ENCODE measurements around the gene SYNGAP1. TPM values are rescaled to one million over a fixed set of nuclear protein-coding genes. Genes with fewer than 3 reads are reported as not detected.
A peak's percentile ranks its signal among the peaks of the same experiment; 100 is the strongest.

SYNGAP1 gene
- total RNA-seq, 2 donors from 2014 or later = 5.4 to 5.6 TPM

- Histone ChIP-seq H3K27me3 (no peaks in the 10 kb centered on the region), H3K9me3 (no peaks in the 10 kb centered on the region), H3K4me1 (no peaks in the 10 kb centered on the region), H3K4me3 (no peak overlapping the region), H3K36me3 (replicated peaks in 1 of 2; ENCODE audit: insufficient read depth in 1 of 2, low read depth in 2 of 2) (no peaks in the 10 kb centered on the region), H3K27ac (no peak overlapping the region)
- WGBS, 2 donors = 80 to 86% methylated on average over 8 of the region's 8 CpGs
- no peak for DNase-seq
- no peak for ATAC-seq
- TF ChIP-seq CTCF (IDR thresholded peaks at IDR 0.05) (no peak), POLR2A (IDR thresholded peaks at IDR 0.05) (no peak)
- intact Hi-C loops (cut with DNase I) = no loop called here
Observed at GRCh38 chr6:33442283-33442682, 22.4 kb downstream of the SYNGAP1 start.

- intact Hi-C loops (cut with DNase I) = no loop called here
- no peaks in the 10 kb centered on the region for H3K36me3 ChIP-seq (replicated peaks in 1 of 2; ENCODE audit: insufficient read depth in 1 of 2, low read depth in 2 of 2)
- H3K4me3 ChIP-seq = no peak overlapping the region
- no peaks in the 10 kb centered on the region for H3K4me1 ChIP-seq
- no peak for ATAC-seq
- H3K27ac ChIP-seq = no peak overlapping the region
- DNase-seq = no peak
- no peaks in the 10 kb centered on the region for H3K27me3 ChIP-seq
- no peaks in the 10 kb centered on the region for H3K9me3 ChIP-seq
- TF ChIP-seq POLR2A (IDR thresholded peaks at IDR 0.05) (no peak), CTCF (IDR thresholded peaks at IDR 0.05) (no peak)
- WGBS, 2 donors = 88 to 96% methylated on average over 3 to 17 of the region's 17 CpGs
Observed at GRCh38 chr6:33443025-33443424, 23.2 kb downstream of the SYNGAP1 start.

- no peak overlapping the region for H3K27ac ChIP-seq
- H3K27me3 ChIP-seq = no peaks in the 10 kb centered on the region
- 83 to 94% methylated on average over 9 to 13 of the region's 18 CpGs for WGBS, 2 donors
- no peaks in the 10 kb centered on the region for H3K9me3 ChIP-seq
- no peak overlapping the region for H3K4me3 ChIP-seq
- DNase-seq (no peak), ATAC-seq (no peak)
- H3K36me3 ChIP-seq (replicated peaks in 1 of 2; ENCODE audit: insufficient read depth in 1 of 2, low read depth in 2 of 2) = no peaks in the 10 kb centered on the region
- intact Hi-C loops (cut with DNase I) = no loop called here
- TF ChIP-seq CTCF (IDR thresholded peaks at IDR 0.05) = no peak
- TF ChIP-seq POLR2A (IDR thresholded peaks at IDR 0.05) = no peak
- no peaks in the 10 kb centered on the region for H3K4me1 ChIP-seq
Observed at GRCh38 chr6:33443619-33444504, 24.0 kb downstream of the SYNGAP1 start.

DNA sequence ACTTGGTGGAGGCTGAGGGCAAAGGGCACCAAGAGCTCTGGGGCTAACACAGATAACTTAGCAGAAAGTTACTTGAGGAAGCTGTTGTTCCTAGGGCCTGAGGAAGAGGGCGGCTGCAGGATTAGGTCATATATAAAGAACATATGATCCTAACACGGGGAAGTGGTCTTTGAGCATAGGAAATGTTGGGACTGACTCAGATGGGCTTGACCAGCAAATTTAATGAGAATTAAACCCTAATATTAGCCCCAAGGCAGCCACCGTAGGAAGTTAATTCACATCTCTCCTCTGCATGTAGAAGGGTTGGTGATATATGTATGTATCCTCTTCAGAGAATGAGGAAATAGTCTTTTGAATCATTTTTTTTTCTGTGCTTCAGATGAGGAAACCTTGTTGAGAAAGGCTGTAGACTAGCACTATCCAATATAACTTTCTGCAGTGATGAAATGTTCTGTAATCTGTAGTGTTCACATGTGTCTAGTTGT is 25.3 kb downstream of the SYNGAP1 start:
- H3K36me3 ChIP-seq (replicated peaks in 1 of 2; ENCODE audit: insufficient read depth in 1 of 2, low read depth in 2 of 2) = no peaks in the 10 kb centered on the region
- peak overlapping the region in 1 of 4 donors; percentile 8 for H3K27ac ChIP-seq

More for the DNA sequence above, 25.3 kb downstream of the SYNGAP1 start:
- Histone ChIP-seq H3K9me3 (no peaks in the 10 kb centered on the region), H3K4me1 (no peaks in the 10 kb centered on the region), H3K27me3 (no peaks in the 10 kb centered on the region), H3K4me3 (no peak overlapping the region)
- no peak for TF ChIP-seq CTCF (IDR thresholded peaks at IDR 0.05)
- TF ChIP-seq POLR2A (IDR thresholded peaks at IDR 0.05) = no peak
- ATAC-seq (no peak), DNase-seq (peak in 1 of 4 donors; percentile 16)
- intact Hi-C loops (cut with DNase I) = no loop called here
- 82 to 83% methylated on average over 3 of the region's 3 CpGs for WGBS, 2 donors
